ENCODE measurements around the gene PNPLA7.

GRCh38 chr9:137538058-137538457 lies 12.1 kb downstream of the PNPLA7 start:
- TF ChIP-seq CTCF (IDR thresholded peaks at IDR 0.05; ENCODE audit: control extremely low read depth in 1 of 3, insufficient read depth in 1 of 3, low read depth in 1 of 3, low read length in 3 of 3) (no peak), BRCA1 (IDR thresholded peaks at IDR 0.05; ENCODE audit: low read depth, low read length) (no peak), CREB1 (IDR thresholded peaks at IDR 0.05) (no peak), JUN (IDR thresholded peaks at IDR 0.05; ENCODE audit: low read depth, low read length) (no peak), POLR2AphosphoS5 (IDR thresholded peaks at IDR 0.05; ENCODE audit: low read depth, low read length) (no peak), MAFK (IDR thresholded peaks at IDR 0.05; ENCODE audit: low read depth, low read length) (no peak), BCL11A (IDR thresholded peaks at IDR 0.05; ENCODE audit: low read depth in 2 of 2, low read length in 2 of 2) (no peak)
- TF ChIP-seq, protein P1, sequence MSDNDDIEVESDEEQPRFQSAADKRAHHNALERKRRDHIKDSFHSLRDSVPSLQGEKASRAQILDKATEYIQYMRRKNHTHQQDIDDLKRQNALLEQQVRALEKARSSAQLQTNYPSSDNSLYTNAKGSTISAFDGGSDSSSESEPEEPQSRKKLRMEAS (IDR thresholded peaks at IDR 0.05) = no peak

Data from H1 (cell line).